Glutamatergic neuron (in vitro differentiated cells): ENCODE measurements around the gene HTRA3. TPM values are rescaled to one million over a fixed set of nuclear protein-coding genes. Genes with fewer than 3 reads are reported as not detected.

Experiments
- DNase-seq: peaks from one replicate; pipeline ENCODE4 v3.0.0; 2022
- H3K27ac Mint-ChIP-seq: one replicate; pipeline ENCODE4 v1.8.0; 2020; ENCODE audit warnings: mild to moderate bottlenecking, mixed read lengths, inconsistent platforms; ENCODE audit not compliant: unreplicated experiment
- H3K27me3 Mint-ChIP-seq: one replicate; pipeline ENCODE4 v1.8.0; 2020; ENCODE audit warnings: mild to moderate bottlenecking, moderate library complexity, mixed read lengths, inconsistent platforms; ENCODE audit not compliant: unreplicated experiment
- H3K36me3 Mint-ChIP-seq: one replicate; pipeline ENCODE4 v1.8.0; 2020; ENCODE audit warnings: mild to moderate bottlenecking, mixed read lengths, inconsistent platforms; ENCODE audit not compliant: unreplicated experiment
- H3K4me1 Mint-ChIP-seq: one replicate; pipeline ENCODE4 v1.8.0; 2020; ENCODE audit warnings: mild to moderate bottlenecking, low read depth, mixed read lengths, inconsistent platforms; ENCODE audit not compliant: unreplicated experiment
- H3K4me3 Mint-ChIP-seq: one replicate; pipeline ENCODE4 v1.8.0; 2020; ENCODE audit warnings: mild to moderate bottlenecking, mixed read lengths, inconsistent platforms; ENCODE audit not compliant: unreplicated experiment
- H3K9me3 Mint-ChIP-seq: one replicate; pipeline ENCODE4 v1.8.0; 2020; ENCODE audit warnings: mild to moderate bottlenecking, moderate library complexity, mixed read lengths, inconsistent platforms; ENCODE audit not compliant: unreplicated experiment
- total RNA-seq: library from RNA; stranded (reverse); fragmentation: NEBNext Ultra II Directional; extraction: Animal tissue kit (Norgen Biotek cat#: 25700); gene quantifications from one replicate; pipeline ENCODE4 v1.2.1, GENCODE V29; 2021; ENCODE audit not compliant: unreplicated experiment
- TF ChIP-seq, protein P1 (sequence below): fragments of 200-600 bp; sonication (generic); IDR thresholded peaks from one replicate; pipeline ENCODE4 v1.5.0; 2021; ENCODE audit not compliant: partially characterized antibody, unreplicated experiment

HTRA3 gene
- total RNA-seq, 1 donor from 2014 or later, result 0.64 TPM

GRCh38 chr4:8344377-8344776, 74.8 kb downstream of the HTRA3 start:
- H3K27me3 Mint-ChIP-seq, result peaks cover 2% of the 10 kb centered on the region

DNA sequence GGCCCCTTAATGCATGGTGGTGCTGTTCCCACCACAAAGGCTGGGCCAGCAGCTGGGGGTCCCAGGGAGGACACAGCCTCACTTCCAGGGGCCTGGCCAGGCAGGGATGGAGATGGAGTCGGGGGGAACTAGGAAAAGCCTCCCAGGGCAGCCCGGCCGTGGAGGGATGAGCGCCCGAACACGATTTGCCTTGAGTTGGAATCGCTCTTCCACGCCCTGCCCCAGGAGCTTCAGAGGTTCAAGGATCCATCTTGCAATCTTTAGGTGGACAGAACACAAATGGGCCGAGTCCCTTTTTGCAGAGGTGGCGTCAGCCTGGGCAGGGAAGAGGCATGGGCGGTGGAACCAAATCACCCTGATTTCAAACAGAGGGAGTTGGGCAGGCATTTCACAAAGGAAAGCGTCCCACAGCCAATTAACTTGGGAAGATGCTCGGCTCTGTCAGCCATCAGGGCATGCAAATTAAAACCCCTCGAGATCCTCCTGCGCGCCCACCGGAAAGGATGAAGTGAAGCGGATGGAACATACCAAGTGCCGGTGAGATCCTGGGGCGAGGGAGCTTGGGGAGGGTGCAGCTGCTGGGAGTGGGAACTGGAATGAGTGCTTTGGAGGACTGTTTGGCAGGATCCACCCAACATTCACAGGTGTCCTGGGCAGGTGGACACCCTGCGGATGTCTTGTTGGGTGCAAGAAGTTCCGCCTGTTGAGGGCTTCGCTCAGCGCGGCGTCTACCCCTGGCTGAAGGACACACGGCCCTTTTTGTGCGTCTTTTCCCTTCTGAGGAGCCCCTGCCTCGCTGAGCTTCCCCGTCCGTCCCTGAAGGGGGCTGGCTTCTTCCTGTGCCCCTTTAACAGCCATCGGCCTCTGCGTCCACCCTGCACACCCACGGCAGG, 75.7 kb downstream of the HTRA3 start:
- Mint-ChIP-seq H3K27ac (no peak overlapping the region), H3K4me3 (no peak overlapping the region), H3K27me3 (peaks cover 2% of the 10 kb centered on the region), H3K36me3 (peaks cover 5% of the 10 kb centered on the region), H3K9me3 (no peaks in the 10 kb centered on the region), H3K4me1 (no peaks in the 10 kb centered on the region)
- TF ChIP-seq, protein P1, sequence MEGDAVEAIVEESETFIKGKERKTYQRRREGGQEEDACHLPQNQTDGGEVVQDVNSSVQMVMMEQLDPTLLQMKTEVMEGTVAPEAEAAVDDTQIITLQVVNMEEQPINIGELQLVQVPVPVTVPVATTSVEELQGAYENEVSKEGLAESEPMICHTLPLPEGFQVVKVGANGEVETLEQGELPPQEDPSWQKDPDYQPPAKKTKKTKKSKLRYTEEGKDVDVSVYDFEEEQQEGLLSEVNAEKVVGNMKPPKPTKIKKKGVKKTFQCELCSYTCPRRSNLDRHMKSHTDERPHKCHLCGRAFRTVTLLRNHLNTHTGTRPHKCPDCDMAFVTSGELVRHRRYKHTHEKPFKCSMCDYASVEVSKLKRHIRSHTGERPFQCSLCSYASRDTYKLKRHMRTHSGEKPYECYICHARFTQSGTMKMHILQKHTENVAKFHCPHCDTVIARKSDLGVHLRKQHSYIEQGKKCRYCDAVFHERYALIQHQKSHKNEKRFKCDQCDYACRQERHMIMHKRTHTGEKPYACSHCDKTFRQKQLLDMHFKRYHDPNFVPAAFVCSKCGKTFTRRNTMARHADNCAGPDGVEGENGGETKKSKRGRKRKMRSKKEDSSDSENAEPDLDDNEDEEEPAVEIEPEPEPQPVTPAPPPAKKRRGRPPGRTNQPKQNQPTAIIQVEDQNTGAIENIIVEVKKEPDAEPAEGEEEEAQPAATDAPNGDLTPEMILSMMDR, result no peak
- no peak for DNase-seq

More at GRCh38 chr4:8344377-8344776, 74.8 kb downstream of the HTRA3 start:
- TF ChIP-seq, protein P1, result no peak
- H3K27ac Mint-ChIP-seq, result no peak overlapping the region
- no peaks in the 10 kb centered on the region for H3K4me1 Mint-ChIP-seq
- DNase-seq, result no peak
- H3K4me3 Mint-ChIP-seq, result no peak overlapping the region
- H3K9me3 Mint-ChIP-seq, result no peaks in the 10 kb centered on the region
- peaks cover 5% of the 10 kb centered on the region for H3K36me3 Mint-ChIP-seq

- DNase-seq, result no peak
- Mint-ChIP-seq H3K27me3 (peaks cover 2% of the 10 kb centered on the region), H3K4me3 (no peak overlapping the region), H3K9me3 (no peaks in the 10 kb centered on the region), H3K36me3 (peaks cover 5% of the 10 kb centered on the region), H3K4me1 (no peaks in the 10 kb centered on the region), H3K27ac (no peak overlapping the region)
- TF ChIP-seq, protein P1, result no peak
Observed at GRCh38 chr4:8345946-8346814, 76.6 kb downstream of the HTRA3 start.

DNA sequence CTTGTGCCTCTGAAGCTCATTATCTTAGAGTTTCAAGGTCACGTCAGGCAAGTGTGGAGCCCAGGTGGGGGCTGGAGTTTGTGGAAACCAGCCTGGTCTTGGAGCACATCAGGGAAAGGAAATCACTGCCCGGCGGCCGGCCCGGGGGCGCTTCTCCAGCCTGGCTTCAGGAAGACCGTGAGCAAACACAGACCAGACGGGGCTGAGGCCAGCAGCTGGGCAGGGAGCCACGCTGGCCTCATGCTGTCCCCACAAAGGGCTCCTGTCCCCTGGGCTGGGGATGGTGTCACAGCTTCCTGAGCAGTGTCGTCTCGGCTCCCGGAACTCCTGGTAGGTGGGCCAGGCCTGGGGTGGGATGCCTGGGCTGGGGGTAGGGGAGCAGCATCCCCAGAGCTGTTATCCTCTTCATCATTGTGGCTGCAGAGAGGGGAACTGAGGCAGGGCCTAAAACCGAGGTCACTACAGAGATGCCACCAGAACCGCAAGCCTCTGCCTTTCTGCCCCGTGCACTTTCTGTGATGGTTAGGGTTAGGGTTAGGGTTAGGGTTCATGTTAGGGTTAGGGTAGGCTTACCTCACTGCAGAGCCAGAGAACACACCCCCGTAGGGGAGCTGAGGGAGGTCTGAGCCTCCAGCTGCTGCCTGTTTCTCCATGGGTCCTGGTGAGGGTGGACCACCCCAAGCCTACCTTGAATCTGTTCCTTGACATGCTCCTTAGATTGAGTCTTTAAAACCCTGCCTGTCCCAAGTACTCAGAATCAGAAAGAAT, 77.5 kb downstream of the HTRA3 start:
- no peaks in the 10 kb centered on the region for H3K9me3 Mint-ChIP-seq
- peaks cover 2% of the 10 kb centered on the region for H3K27me3 Mint-ChIP-seq
- no peak overlapping the region for H3K4me3 Mint-ChIP-seq
- H3K4me1 Mint-ChIP-seq, result no peaks in the 10 kb centered on the region
- no peak for DNase-seq
- TF ChIP-seq, protein P1, result no peak
- H3K27ac Mint-ChIP-seq, result no peak overlapping the region
- peaks cover 5% of the 10 kb centered on the region for H3K36me3 Mint-ChIP-seq
